Natural killer cell (primary cell): ENCODE measurements around the gene AHDC1. TPM values are rescaled to one million over a fixed set of nuclear protein-coding genes. Genes with fewer than 3 reads are reported as not detected.

Source experiments
- ATAC-seq, 3 donors: fragments of 150-1000 bp in 2 of 3; fragments of 200-7000 bp in 1 of 3; cut with Tn5 transposase; 1 replicate in 1 of 3; 2 replicates in 2 of 3; pipeline ENCODE4 v1.10.0; 2021; ENCODE audit warnings: mild to moderate bottlenecking in 2 of 3, moderate library complexity in 2 of 3
- DNase-seq, 2 donors: peaks; one replicate each; pipeline versions ENCODE4 v3.0.0 to v3.0.0-alpha.2; 2013 to 2021; ENCODE audit warnings: mixed read lengths in 1 of 2
- H3K27ac ChIP-seq: one replicate; pipeline ENCODE4 v1.5.1; 2013; ENCODE audit warnings: mild to moderate bottlenecking, low read length
- H3K27me3 ChIP-seq: one replicate; pipeline ENCODE4 v1.6.1; 2013; ENCODE audit warnings: low read length; ENCODE audit not compliant: control insufficient read depth, insufficient read depth
- H3K36me3 ChIP-seq: one replicate; pipeline ENCODE4 v1.6.1; 2013; ENCODE audit warnings: low read length; ENCODE audit not compliant: control insufficient read depth, insufficient read depth
- H3K4me1 ChIP-seq: one replicate; pipeline ENCODE4 v1.6.1; 2013; ENCODE audit warnings: low read length; ENCODE audit not compliant: control insufficient read depth, insufficient read depth
- H3K4me3 ChIP-seq: one replicate; pipeline ENCODE4 v1.5.1; 2013; ENCODE audit warnings: low read length
- H3K9me3 ChIP-seq: one replicate; pipeline ENCODE4 v1.6.1; 2013; ENCODE audit warnings: low read length; ENCODE audit not compliant: control insufficient read depth, insufficient read depth
- H3K27ac Mint-ChIP-seq, 2 donors: one replicate each; pipeline ENCODE4 v1.8.0; 2022; ENCODE audit warnings: mild to moderate bottlenecking in 2 of 2, mixed read lengths in 2 of 2, moderate library complexity in 1 of 2
- H3K27me3 Mint-ChIP-seq, 2 donors: one replicate each; pipeline ENCODE4 v1.8.0; 2022; ENCODE audit warnings: low read depth in 2 of 2, mixed read lengths in 2 of 2
- H3K36me3 Mint-ChIP-seq: one replicate; pipeline ENCODE4 v1.8.0; 2022; ENCODE audit warnings: mixed read lengths
- H3K4me1 Mint-ChIP-seq, 2 donors: one replicate each; pipeline ENCODE4 v1.8.0; 2022; ENCODE audit warnings: mixed read lengths in 2 of 2
- H3K4me3 Mint-ChIP-seq: one replicate; pipeline ENCODE4 v1.8.0; 2022; ENCODE audit warnings: mild to moderate bottlenecking, moderate library complexity, mixed read lengths
- H3K9me3 Mint-ChIP-seq, 2 donors: one replicate each; pipeline ENCODE4 v1.8.0; 2022; ENCODE audit warnings: mixed read lengths in 2 of 2
- CTCF ChIP-seq: fragments of 200-600 bp; IDR thresholded peaks from one replicate; pipeline ENCODE4 v1.8.0; 2022; ENCODE audit warnings: antibody characterized with exemption
- WGBS: methylation state at CpG from one replicate; pipeline ENCODE4 v1.1.7; 2013; ENCODE audit warnings: missing lambda C conversion rate; ENCODE audit not compliant: insufficient coverage; 5-methylcytosine and 5-hydroxymethylcytosine counted together
- intact Hi-C: fragments of 100-400 bp; cut with micrococcal nuclease; formaldehyde crosslinking; loops from one replicate; pipeline ENCODE4 v1.14.2; 2022
- total RNA-seq, 4 donors: library from RNA; stranded (reverse); fragments of 120-200 nt in 1 of 4; gene quantifications; one replicate each; pipeline versions ENCODE4 v1.2.3 to v1.2.4, GENCODE V29; 2013 to 2022

AHDC1 gene
- total RNA-seq, 3 donors from 2014 or later (not counting 1 experiment from before 2014, with no cell fraction given), result 39.6 to 67.0 (median 47.0) TPM

GRCh38 chr1:27627061-27627460 is 23.1 kb upstream of the AHDC1 start:
- ATAC-seq (peak; percentile 43 to 65 (median 64)), DNase-seq (peak in 1 of 2 donors; percentile 42)
- TF ChIP-seq CTCF, result no peak
- Histone ChIP-seq H3K4me3 (peak overlapping the region; percentile 63), H3K4me1 (peaks cover 98% of the 10 kb centered on the region), H3K9me3 (no peaks in the 10 kb centered on the region), H3K27ac (peak overlapping the region; percentile 90), H3K36me3 (peaks cover 23% of the 10 kb centered on the region), H3K27me3 (no peaks in the 10 kb centered on the region)
- no peaks in the 10 kb centered on the region for H3K27me3 Mint-ChIP-seq
- H3K4me3 Mint-ChIP-seq, result no peak overlapping the region
- H3K4me1 Mint-ChIP-seq, result peaks cover 60 to 67% of the 10 kb centered on the region in 2 donors
- intact Hi-C loops, result no loop called here
- no peaks in the 10 kb centered on the region for H3K9me3 Mint-ChIP-seq
- no peak overlapping the region for H3K27ac Mint-ChIP-seq
- WGBS, result 41% methylated on average over 5 of the region's 5 CpGs
- H3K36me3 Mint-ChIP-seq, result no peaks in the 10 kb centered on the region

- no peaks in the 10 kb centered on the region for H3K27me3 Mint-ChIP-seq
- peak overlapping the region; percentile 63 for H3K4me3 ChIP-seq
- DNase-seq, result peak in 1 of 2 donors; percentile 48
- H3K4me1 ChIP-seq, result peaks cover 98% of the 10 kb centered on the region
- peak overlapping the region; percentile 90 for H3K27ac ChIP-seq
- H3K36me3 ChIP-seq, result peaks cover 31% of the 10 kb centered on the region
- no peak for TF ChIP-seq CTCF
- H3K27me3 ChIP-seq, result no peaks in the 10 kb centered on the region
- peak; percentile 42 to 69 (median 52) for ATAC-seq
- intact Hi-C loops, result loop anchor here (1.0 kb wide), 1 partner anchor 17 kb away; no protein-coding TSS in a partner anchor
- no peaks in the 10 kb centered on the region for H3K36me3 Mint-ChIP-seq
- 14% methylated on average over 10 of the region's 11 CpGs for WGBS
- H3K9me3 ChIP-seq, result no peaks in the 10 kb centered on the region
- peaks cover 56 to 61% of the 10 kb centered on the region in 2 donors for H3K4me1 Mint-ChIP-seq
- H3K9me3 Mint-ChIP-seq, result no peaks in the 10 kb centered on the region
- no peak overlapping the region for H3K27ac Mint-ChIP-seq
- H3K4me3 Mint-ChIP-seq, result no peak overlapping the region
These were observed 22.3 kb upstream of the AHDC1 start for GRCh38 chr1:27626031-27626935.

- Histone ChIP-seq H3K4me3 (peak overlapping the region; percentile 63), H3K27me3 (no peaks in the 10 kb centered on the region), H3K4me1 (peaks cover 95% of the 10 kb centered on the region), H3K27ac (peak overlapping the region; percentile 90), H3K9me3 (no peaks in the 10 kb centered on the region), H3K36me3 (peaks cover 42% of the 10 kb centered on the region)
- 23% methylated on average over 6 of the region's 7 CpGs for WGBS
- H3K27ac Mint-ChIP-seq, result no peak overlapping the region
- no peaks in the 10 kb centered on the region for H3K36me3 Mint-ChIP-seq
- DNase-seq (peak in 1 of 2 donors; percentile 29), ATAC-seq (peak in 1 of 3 donors; percentile 1)
- TF ChIP-seq CTCF, result no peak
- intact Hi-C loops, result loop anchor here (1.0 kb wide), 1 partner anchor 9 kb away; no protein-coding TSS in a partner anchor
- H3K9me3 Mint-ChIP-seq, result no peaks in the 10 kb centered on the region
- no peaks in the 10 kb centered on the region for H3K27me3 Mint-ChIP-seq
- no peak overlapping the region for H3K4me3 Mint-ChIP-seq
- peaks cover 49 to 50% of the 10 kb centered on the region in 2 donors for H3K4me1 Mint-ChIP-seq
These were observed 20.7 kb upstream of the AHDC1 start for GRCh38 chr1:27624467-27625178.
